GM18520 (cell line): ENCODE measurements around the gene PTPRE.

Experiments used
- ATAC-seq: cut with Tn5 transposase; IDR thresholded peaks from one replicate; pipeline ENCODE4 v1.9.1; 2021; ENCODE audit not compliant: unreplicated experiment

PTPRE gene

GRCh38 chr10:127949831-127950230, 42.9 kb downstream of the PTPRE start:
- no peak for ATAC-seq

- no peak for ATAC-seq
These were observed 45.1 kb downstream of the PTPRE start for GRCh38 chr10:127951861-127952574.

GRCh38 chr10:127952575-127952869, 45.6 kb downstream of the PTPRE start:
- ATAC-seq: no peak

GRCh38 chr10:127952918-127953317, 46.0 kb downstream of the PTPRE start:
- no peak for ATAC-seq

GRCh38 chr10:127953876-127954275, 47.0 kb downstream of the PTPRE start:
- ATAC-seq: no peak

GRCh38 chr10:127959428-127959827, 52.5 kb downstream of the PTPRE start:
- no peak for ATAC-seq

- no peak for ATAC-seq
These were observed 54.2 kb downstream of the PTPRE start for GRCh38 chr10:127961071-127961470.

GRCh38 chr10:127962205-127962604, 55.3 kb downstream of the PTPRE start:
- no peak for ATAC-seq

GRCh38 chr10:127963136-127963535, 56.2 kb downstream of the PTPRE start:
- no peak for ATAC-seq

GRCh38 chr10:127964621-127965020, 57.7 kb downstream of the PTPRE start:
- no peak for ATAC-seq

- ATAC-seq: no peak
These were observed 60.0 kb downstream of the PTPRE start for GRCh38 chr10:127966875-127967274.

GRCh38 chr10:127968027-127968441, 61.1 kb downstream of the PTPRE start:
- no peak for ATAC-seq

- no peak for ATAC-seq
These were observed 61.8 kb downstream of the PTPRE start for GRCh38 chr10:127968659-127969058.

- no peak for ATAC-seq
These were observed 64.4 kb downstream of the PTPRE start for GRCh38 chr10:127971101-127971946.

- ATAC-seq: no peak
These were observed 65.2 kb downstream of the PTPRE start for GRCh38 chr10:127971963-127972615.

GRCh38 chr10:127972751-127973357, 66.0 kb downstream of the PTPRE start:
- ATAC-seq: no peak

GRCh38 chr10:127973791-127974311, 66.9 kb downstream of the PTPRE start:
- ATAC-seq: no peak

GRCh38 chr10:127974911-127975310, 68.0 kb downstream of the PTPRE start:
- no peak for ATAC-seq

- ATAC-seq: no peak
These were observed 69.4 kb downstream of the PTPRE start for GRCh38 chr10:127976286-127976685.

GRCh38 chr10:127976701-127977356, 69.9 kb downstream of the PTPRE start:
- ATAC-seq: no peak
